Nephron (organoid): ENCODE results near the gene TELO2.

Experiments
- H3K27ac Mint-ChIP-seq, 3 experiments: 2 replicates each; pipeline ENCODE4 v1.8.0; 2020; ENCODE audit warnings: mixed read lengths in 3 of 3, mild to moderate bottlenecking in 2 of 3, moderate library complexity in 1 of 3
- H3K27me3 Mint-ChIP-seq: 2 replicates; pipeline ENCODE4 v1.8.0; 2021; ENCODE audit warnings: low read depth, mild to moderate bottlenecking, moderate library complexity, mixed read lengths
- H3K36me3 Mint-ChIP-seq: 2 replicates; pipeline ENCODE4 v1.8.0; 2020; ENCODE audit warnings: low read depth, mixed read lengths
- H3K4me1 Mint-ChIP-seq: 2 replicates; pipeline ENCODE4 v1.8.0; 2020; ENCODE audit warnings: mixed read lengths
- H3K4me3 Mint-ChIP-seq, 3 experiments: 2 replicates each; pipeline ENCODE4 v1.8.0; 2020; ENCODE audit warnings: mild to moderate bottlenecking in 3 of 3, mixed read lengths in 3 of 3, moderate library complexity in 2 of 3
- H3K9me3 Mint-ChIP-seq: 2 replicates; pipeline ENCODE4 v1.8.0; 2020; ENCODE audit warnings: mixed read lengths
- TF ChIP-seq, protein P1 (sequence below), 3 experiments: fragments of 200-600 bp; sonication (generic); IDR thresholded peaks; one replicate each; pipeline ENCODE4 v1.5.0; 2021; ENCODE audit warnings: antibody characterized with exemption in 3 of 3; ENCODE audit not compliant: unreplicated experiment in 3 of 3

Gene TELO2

GRCh38 chr16:1525871-1526607, 32.9 kb downstream of the TELO2 start:
- no peak overlapping the region for H3K27ac Mint-ChIP-seq
- H3K27me3 Mint-ChIP-seq, result no peaks in the 10 kb centered on the region
- H3K4me3 Mint-ChIP-seq, result no peak overlapping the region
- H3K9me3 Mint-ChIP-seq, result no peaks in the 10 kb centered on the region
- TF ChIP-seq, protein P1, sequence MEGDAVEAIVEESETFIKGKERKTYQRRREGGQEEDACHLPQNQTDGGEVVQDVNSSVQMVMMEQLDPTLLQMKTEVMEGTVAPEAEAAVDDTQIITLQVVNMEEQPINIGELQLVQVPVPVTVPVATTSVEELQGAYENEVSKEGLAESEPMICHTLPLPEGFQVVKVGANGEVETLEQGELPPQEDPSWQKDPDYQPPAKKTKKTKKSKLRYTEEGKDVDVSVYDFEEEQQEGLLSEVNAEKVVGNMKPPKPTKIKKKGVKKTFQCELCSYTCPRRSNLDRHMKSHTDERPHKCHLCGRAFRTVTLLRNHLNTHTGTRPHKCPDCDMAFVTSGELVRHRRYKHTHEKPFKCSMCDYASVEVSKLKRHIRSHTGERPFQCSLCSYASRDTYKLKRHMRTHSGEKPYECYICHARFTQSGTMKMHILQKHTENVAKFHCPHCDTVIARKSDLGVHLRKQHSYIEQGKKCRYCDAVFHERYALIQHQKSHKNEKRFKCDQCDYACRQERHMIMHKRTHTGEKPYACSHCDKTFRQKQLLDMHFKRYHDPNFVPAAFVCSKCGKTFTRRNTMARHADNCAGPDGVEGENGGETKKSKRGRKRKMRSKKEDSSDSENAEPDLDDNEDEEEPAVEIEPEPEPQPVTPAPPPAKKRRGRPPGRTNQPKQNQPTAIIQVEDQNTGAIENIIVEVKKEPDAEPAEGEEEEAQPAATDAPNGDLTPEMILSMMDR (IDR thresholded peaks at IDR 0.05; ENCODE audit: unreplicated experiment in 3 of 3), result no peak
- H3K36me3 Mint-ChIP-seq, result peaks cover 5% of the 10 kb centered on the region
- peaks cover 13% of the 10 kb centered on the region for H3K4me1 Mint-ChIP-seq

- Mint-ChIP-seq H3K27me3 (no peaks in the 10 kb centered on the region), H3K36me3 (peaks cover 5% of the 10 kb centered on the region)
- TF ChIP-seq, protein P1 (IDR thresholded peaks at IDR 0.05; ENCODE audit: unreplicated experiment in 3 of 3), result no peak
Observed at GRCh38 chr16:1526608-1527555, 33.7 kb downstream of the TELO2 start.

GRCh38 chr16:1527836-1528811, 35.0 kb downstream of the TELO2 start:
- Mint-ChIP-seq H3K9me3 (no peaks in the 10 kb centered on the region), H3K27me3 (no peaks in the 10 kb centered on the region), H3K4me1 (peaks cover 22% of the 10 kb centered on the region), H3K27ac (peak overlapping the region; percentile 80 to 95 (median 89)), H3K36me3 (peaks cover 5% of the 10 kb centered on the region), H3K4me3 (no peak overlapping the region)
- TF ChIP-seq, protein P1 (IDR thresholded peaks at IDR 0.05; ENCODE audit: unreplicated experiment in 3 of 3), result no peak

More at GRCh38 chr16:1526608-1527555, 33.7 kb downstream of the TELO2 start:
- Mint-ChIP-seq H3K9me3 (no peaks in the 10 kb centered on the region), H3K4me3 (no peak overlapping the region), H3K27ac (no peak overlapping the region), H3K4me1 (peaks cover 22% of the 10 kb centered on the region)

GRCh38 chr16:1528921-1529537, 35.9 kb downstream of the TELO2 start:
- Mint-ChIP-seq H3K4me1 (peaks cover 22% of the 10 kb centered on the region), H3K4me3 (peak overlapping the region in 1 of 3 experiments; percentile 5), H3K36me3 (peaks cover 1% of the 10 kb centered on the region), H3K27ac (peak overlapping the region; percentile 81 to 92 (median 91)), H3K9me3 (no peaks in the 10 kb centered on the region), H3K27me3 (no peaks in the 10 kb centered on the region)
- TF ChIP-seq, protein P1 (IDR thresholded peaks at IDR 0.05; ENCODE audit: unreplicated experiment in 3 of 3), result no peak

GRCh38 chr16:1530349-1530882, 37.3 kb downstream of the TELO2 start:
- no peaks in the 10 kb centered on the region for H3K9me3 Mint-ChIP-seq

More at GRCh38 chr16:1530349-1530882, 37.3 kb downstream of the TELO2 start:
- peaks cover 32% of the 10 kb centered on the region for H3K4me1 Mint-ChIP-seq
- no peaks in the 10 kb centered on the region for H3K27me3 Mint-ChIP-seq
- TF ChIP-seq, protein P1 (IDR thresholded peaks at IDR 0.05; ENCODE audit: unreplicated experiment in 3 of 3), result no peak
- H3K36me3 Mint-ChIP-seq, result peaks cover 4% of the 10 kb centered on the region
- no peak overlapping the region for H3K4me3 Mint-ChIP-seq
- peak overlapping the region; percentile 96 to 99 (median 98) for H3K27ac Mint-ChIP-seq
